Parathyroid adenoma (tissue), 2 donors: ENCODE data around the gene NKRF.

Experiments used
- H2AFZ ChIP-seq: fragments of 300-600 bp; sonication (generic); one replicate; pipeline ENCODE4 v1.7.0; 2017; ENCODE audit warnings: antibody characterized with exemption, mild to moderate bottlenecking
- H3K27ac ChIP-seq: fragments of 300-600 bp; sonication (generic); one replicate; pipeline ENCODE4 v1.7.0; 2017
- H3K27me3 ChIP-seq: fragments of 300-600 bp; sonication (generic); one replicate; pipeline ENCODE4 v1.7.0; 2017; ENCODE audit warnings: low read length; ENCODE audit not compliant: control insufficient read depth, insufficient read depth
- H3K36me3 ChIP-seq: fragments of 300-600 bp; sonication (generic); one replicate; pipeline ENCODE4 v1.7.0; 2017; ENCODE audit warnings: low read length; ENCODE audit not compliant: control insufficient read depth, insufficient read depth
- H3K4me1 ChIP-seq: fragments of 300-600 bp; sonication (generic); one replicate; pipeline ENCODE4 v1.7.0; 2017; ENCODE audit warnings: control low read depth
- H3K4me2 ChIP-seq: fragments of 300-600 bp; sonication (generic); one replicate; pipeline ENCODE4 v1.7.0; 2017; ENCODE audit warnings: low read length
- H3K4me3 ChIP-seq: fragments of 300-600 bp; sonication (generic); one replicate; pipeline ENCODE4 v1.7.0; 2017; ENCODE audit warnings: low read depth, low read length
- H3K79me2 ChIP-seq: fragments of 300-600 bp; sonication (generic); one replicate; pipeline ENCODE4 v1.7.0; 2017; ENCODE audit warnings: control low read depth
- H3K9ac ChIP-seq: fragments of 300-600 bp; sonication (generic); one replicate; pipeline ENCODE4 v1.7.0; 2017; ENCODE audit warnings: mild to moderate bottlenecking
- H3K9me3 ChIP-seq: fragments of 300-600 bp; sonication (generic); one replicate; pipeline ENCODE4 v1.7.0; 2017; ENCODE audit warnings: low read length; ENCODE audit not compliant: control insufficient read depth
- TF ChIP-seq, protein P1 (sequence below): fragments of 300-600 bp; sonication (generic); IDR thresholded peaks from one replicate; pipeline ENCODE4 v1.7.0; 2017; ENCODE audit warnings: antibody characterized with exemption, mild to moderate bottlenecking
- donor health status: primary hyperparathyroidism.

Gene NKRF

DNA sequence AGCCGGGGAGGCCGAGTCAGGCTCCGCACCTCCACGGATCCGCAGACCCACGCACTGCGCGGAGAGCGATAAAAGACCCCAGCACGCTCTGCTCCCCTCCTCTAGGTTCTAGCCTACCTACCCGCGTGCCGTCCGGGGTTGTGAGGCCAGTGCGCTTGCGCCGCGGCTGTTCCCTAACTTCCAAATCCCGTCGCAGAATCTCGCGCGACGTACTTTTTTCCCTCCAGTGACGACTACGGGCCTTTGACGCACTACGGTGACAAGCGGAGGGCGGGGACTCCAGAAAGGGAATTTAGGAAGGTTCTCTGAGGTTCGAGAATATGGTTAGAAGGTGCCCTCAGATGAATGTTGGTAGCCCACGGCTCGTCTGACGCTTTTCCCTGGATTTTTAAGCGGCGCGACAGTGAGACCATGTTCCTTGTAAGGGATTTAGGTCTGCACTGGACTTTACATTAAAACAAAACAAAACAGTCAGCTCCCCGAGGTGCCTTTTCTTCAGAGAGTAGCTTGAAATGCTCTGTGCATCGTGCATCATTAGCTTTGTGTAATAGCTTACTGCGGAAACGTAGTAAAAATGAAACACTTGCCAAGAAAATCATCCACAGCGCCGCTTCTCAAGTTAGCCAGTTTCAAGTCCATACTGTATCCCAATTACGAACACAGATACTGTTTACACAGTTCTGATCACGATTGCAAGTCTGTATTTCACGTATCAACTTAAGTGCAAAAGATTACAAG, at the start of gene NKRF:
NKRF (minus strand) TSS at position 145 of the 738 bp plus-strand sequence.
- H3K36me3 ChIP-seq, result no peaks in the 10 kb centered on the region
- peak within 1 kb of the TSS; percentile 68 for H3K4me2 ChIP-seq
- H2AFZ ChIP-seq, result peak within 1 kb of the TSS; percentile 93
- no peaks in the 10 kb centered on the region for H3K4me1 ChIP-seq
- TF ChIP-seq, protein P1, sequence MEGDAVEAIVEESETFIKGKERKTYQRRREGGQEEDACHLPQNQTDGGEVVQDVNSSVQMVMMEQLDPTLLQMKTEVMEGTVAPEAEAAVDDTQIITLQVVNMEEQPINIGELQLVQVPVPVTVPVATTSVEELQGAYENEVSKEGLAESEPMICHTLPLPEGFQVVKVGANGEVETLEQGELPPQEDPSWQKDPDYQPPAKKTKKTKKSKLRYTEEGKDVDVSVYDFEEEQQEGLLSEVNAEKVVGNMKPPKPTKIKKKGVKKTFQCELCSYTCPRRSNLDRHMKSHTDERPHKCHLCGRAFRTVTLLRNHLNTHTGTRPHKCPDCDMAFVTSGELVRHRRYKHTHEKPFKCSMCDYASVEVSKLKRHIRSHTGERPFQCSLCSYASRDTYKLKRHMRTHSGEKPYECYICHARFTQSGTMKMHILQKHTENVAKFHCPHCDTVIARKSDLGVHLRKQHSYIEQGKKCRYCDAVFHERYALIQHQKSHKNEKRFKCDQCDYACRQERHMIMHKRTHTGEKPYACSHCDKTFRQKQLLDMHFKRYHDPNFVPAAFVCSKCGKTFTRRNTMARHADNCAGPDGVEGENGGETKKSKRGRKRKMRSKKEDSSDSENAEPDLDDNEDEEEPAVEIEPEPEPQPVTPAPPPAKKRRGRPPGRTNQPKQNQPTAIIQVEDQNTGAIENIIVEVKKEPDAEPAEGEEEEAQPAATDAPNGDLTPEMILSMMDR, result no peak
- peak within 1 kb of the TSS; percentile 2 for H3K9ac ChIP-seq
- H3K27ac ChIP-seq, result peak within 1 kb of the TSS; percentile 83
- no peaks in the 10 kb centered on the region for H3K9me3 ChIP-seq
- H3K4me3 ChIP-seq, result peak within 1 kb of the TSS; percentile 79
- H3K27me3 ChIP-seq, result no peaks in the 10 kb centered on the region
- no peaks in the 10 kb centered on the region for H3K79me2 ChIP-seq

DNA sequence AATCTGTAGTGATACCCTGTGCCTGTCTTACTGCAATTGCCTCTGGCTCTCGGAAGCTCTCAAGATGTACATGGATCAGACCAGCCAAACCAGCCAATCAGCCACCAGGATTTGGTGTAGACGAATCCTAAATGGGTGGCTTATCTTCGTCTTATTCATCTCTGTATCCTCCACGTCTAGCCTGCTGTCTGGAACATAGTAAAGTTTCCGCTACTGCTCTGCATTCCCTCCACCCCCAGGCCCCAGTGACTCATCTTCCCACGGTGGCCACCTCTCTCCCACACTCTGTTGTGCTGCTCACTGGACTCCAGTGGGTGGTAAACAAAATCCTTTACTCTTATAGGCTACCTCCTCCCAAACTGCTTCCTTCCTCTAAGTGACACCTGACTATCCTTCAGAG, 48.9 kb upstream of the NKRF start:
- Histone ChIP-seq H3K4me2 (no peak overlapping the region), H3K27ac (peak overlapping the region; percentile 77), H3K4me3 (no peak overlapping the region), H3K27me3 (no peaks in the 10 kb centered on the region), H2AFZ (no peak overlapping the region), H3K79me2 (no peaks in the 10 kb centered on the region), H3K9me3 (no peaks in the 10 kb centered on the region), H3K4me1 (peaks cover 21% of the 10 kb centered on the region), H3K36me3 (no peaks in the 10 kb centered on the region), H3K9ac (no peak overlapping the region)
- TF ChIP-seq, protein P1, result no peak

DNA sequence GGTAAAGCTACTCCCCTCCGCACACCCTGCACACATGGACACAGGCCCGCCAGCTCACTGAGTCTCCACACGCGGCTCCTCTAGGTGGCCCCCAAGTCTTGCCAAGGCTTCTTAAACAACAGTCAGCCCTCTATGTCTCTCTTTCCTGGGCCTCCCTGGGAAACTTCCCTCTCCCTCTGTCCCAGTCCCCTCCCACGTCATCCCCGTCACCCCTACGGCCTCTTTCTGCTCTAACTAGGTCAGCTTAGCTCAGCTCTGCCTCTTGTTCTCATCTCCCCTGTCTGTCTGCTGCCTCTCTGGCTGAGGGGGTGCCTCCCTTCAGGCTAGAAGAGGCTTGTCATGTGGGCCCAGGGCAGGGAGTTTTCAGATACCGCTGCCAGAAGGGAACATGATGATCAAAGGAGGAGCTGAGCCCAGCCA, 47.9 kb upstream of the NKRF start:
- Histone ChIP-seq H3K27ac (peak overlapping the region; percentile 77), H3K4me3 (no peak overlapping the region), H3K79me2 (no peaks in the 10 kb centered on the region), H3K27me3 (no peaks in the 10 kb centered on the region), H3K4me1 (peaks cover 26% of the 10 kb centered on the region), H2AFZ (peak overlapping the region; percentile 60), H3K36me3 (no peaks in the 10 kb centered on the region), H3K9ac (no peak overlapping the region), H3K9me3 (no peaks in the 10 kb centered on the region), H3K4me2 (no peak overlapping the region)
- TF ChIP-seq, protein P1, result no peak

DNA sequence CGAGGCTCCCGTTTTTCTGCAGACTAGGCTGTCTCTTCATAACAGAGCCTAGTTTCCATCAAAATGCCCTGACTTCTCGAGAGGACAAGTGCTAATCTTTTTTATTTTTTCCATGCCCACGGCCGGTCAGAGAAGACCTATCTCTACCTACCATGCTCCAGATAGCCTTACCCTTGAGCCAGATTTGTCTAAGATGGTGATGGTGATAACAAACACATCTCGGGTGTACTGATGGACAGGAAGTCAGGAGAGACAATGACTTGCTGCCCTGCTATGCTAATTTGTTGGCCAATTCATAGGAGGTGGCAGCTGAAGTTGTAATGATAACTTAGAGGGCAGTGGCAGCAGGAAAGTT, 42.2 kb upstream of the NKRF start:
- no peaks in the 10 kb centered on the region for H3K27me3 ChIP-seq
- H3K4me1 ChIP-seq, result peaks cover 14% of the 10 kb centered on the region
- no peak overlapping the region for H3K4me2 ChIP-seq
- TF ChIP-seq, protein P1, result no peak
- no peaks in the 10 kb centered on the region for H3K9me3 ChIP-seq
- peak overlapping the region; percentile 78 for H3K27ac ChIP-seq
- no peaks in the 10 kb centered on the region for H3K36me3 ChIP-seq
- H3K4me3 ChIP-seq, result no peak overlapping the region
- H2AFZ ChIP-seq, result peak overlapping the region; percentile 38
- no peaks in the 10 kb centered on the region for H3K79me2 ChIP-seq
- no peak overlapping the region for H3K9ac ChIP-seq
